GM23338 (cell line): Measurements from ENCODE around the gene GJB4. TPM values are rescaled to one million over a fixed set of nuclear protein-coding genes. Genes with fewer than 3 reads are reported as not detected.

Source experiments
- ATAC-seq: fragments of 200-7000 bp; cut with Tn5 transposase; 3 replicates; pipeline ENCODE4 v1.9.1; 2020
- DNase-seq: peaks from one replicate; pipeline ENCODE4 v3.0.0-alpha.2; 2015; ENCODE audit warnings: low spot score
- H2AFZ ChIP-seq: fragments of 200-600 bp; sonication (generic); 2 replicates; pipeline ENCODE4 v1.8.0; 2016; ENCODE audit warnings: antibody characterized with exemption, mild to moderate bottlenecking, moderate library complexity
- H3F3A ChIP-seq: fragments of 200-600 bp; sonication (generic); replicated peaks from 2 replicates; pipeline ENCODE4 v1.8.0; 2017; ENCODE audit warnings: antibody characterized with exemption, mixed run types, low read depth
- H3K27ac ChIP-seq: fragments of 200-600 bp; sonication (generic); 2 replicates; pipeline ENCODE4 v1.6.1; 2016; ENCODE audit warnings: low read depth
- H3K27me3 ChIP-seq: fragments of 200-600 bp; sonication (generic); 2 replicates; pipeline ENCODE4 v1.8.0; 2016; ENCODE audit warnings: mild to moderate bottlenecking, mixed run types, moderate library complexity; ENCODE audit not compliant: insufficient read depth
- H3K36me3 ChIP-seq: fragments of 200-600 bp; sonication (generic); 2 replicates; pipeline ENCODE4 v1.8.0; 2016; ENCODE audit warnings: mild to moderate bottlenecking; ENCODE audit not compliant: insufficient read depth
- H3K4me1 ChIP-seq: fragments of 200-600 bp; sonication (generic); 2 replicates; pipeline ENCODE4 v1.8.0; 2016; ENCODE audit warnings: mild to moderate bottlenecking, moderate library complexity; ENCODE audit not compliant: insufficient read depth
- H3K4me2 ChIP-seq: fragments of 200-600 bp; sonication (generic); 2 replicates; pipeline ENCODE4 v1.7.1; 2017; ENCODE audit warnings: mixed run types
- H3K4me3 ChIP-seq: fragments of 200-600 bp; sonication (generic); 2 replicates; pipeline ENCODE4 v1.6.1; 2016; ENCODE audit warnings: mixed run types
- H3K79me2 ChIP-seq: fragments of 200-600 bp; sonication (generic); replicated peaks from 2 replicates; pipeline ENCODE4 v1.8.0; 2017; ENCODE audit warnings: mild to moderate bottlenecking; ENCODE audit not compliant: insufficient read depth
- H3K9me2 ChIP-seq: fragments of 200-600 bp; sonication (generic); 2 replicates; pipeline ENCODE4 v1.8.0; 2017; ENCODE audit not compliant: insufficient read depth
- H4K20me1 ChIP-seq: fragments of 200-600 bp; sonication (generic); replicated peaks from 2 replicates; pipeline ENCODE4 v1.8.0; 2017; ENCODE audit warnings: mild to moderate bottlenecking; ENCODE audit not compliant: insufficient read depth
- H3K27ac Mint-ChIP-seq: 2 replicates; pipeline ENCODE4 v1.8.0; 2020; ENCODE audit warnings: inconsistent platforms, mild to moderate bottlenecking, moderate library complexity, mixed read lengths
- H3K27me3 Mint-ChIP-seq: 3 replicates; pipeline ENCODE4 v1.8.0; 2022; ENCODE audit warnings: low read depth, mild to moderate bottlenecking, moderate library complexity, mixed read lengths, inconsistent platforms; ENCODE audit not compliant: insufficient read depth, poor library complexity
- H3K36me3 Mint-ChIP-seq: 3 replicates; pipeline ENCODE4 v1.8.0; 2021; ENCODE audit warnings: low read depth, mild to moderate bottlenecking, inconsistent platforms, moderate library complexity, mixed read lengths
- H3K4me1 Mint-ChIP-seq: 3 replicates; pipeline ENCODE4 v1.8.0; 2020; ENCODE audit warnings: mild to moderate bottlenecking, inconsistent platforms, mixed read lengths
- H3K4me3 Mint-ChIP-seq: 3 replicates; pipeline ENCODE4 v1.8.0; 2021; ENCODE audit warnings: moderate library complexity, mild to moderate bottlenecking, inconsistent platforms, mixed read lengths
- H3K9me3 Mint-ChIP-seq: 3 replicates; pipeline ENCODE4 v1.8.0; 2020; ENCODE audit warnings: moderate library complexity, mild to moderate bottlenecking, inconsistent platforms, mixed read lengths
- CREB1 ChIP-seq: fragments of 250-450 bp; sonication (Bioruptor Pico); IDR thresholded peaks from 2 replicates; pipeline ENCODE4 v1.5.0; 2020; ENCODE audit warnings: low read depth, mild to moderate bottlenecking, moderate library complexity
- EZH2 ChIP-seq: fragments of 200-600 bp; sonication (generic); IDR thresholded peaks from one replicate; pipeline ENCODE4 v1.8.0; 2017; ENCODE audit warnings: antibody characterized with exemption, mild to moderate bottlenecking, low read depth; ENCODE audit not compliant: unreplicated experiment
- EZH2phosphoT487 ChIP-seq: fragments of 200-600 bp; sonication (generic); IDR thresholded peaks from one replicate; pipeline ENCODE4 v1.8.1; 2018; ENCODE audit warnings: antibody characterized with exemption; ENCODE audit not compliant: unreplicated experiment
- JUNB ChIP-seq: IDR thresholded peaks from one replicate; pipeline ENCODE4 v1.6.1; 2016; ENCODE audit warnings: antibody characterized with exemption; ENCODE audit not compliant: unreplicated experiment
- NANOG ChIP-seq: IDR thresholded peaks from 2 replicates; pipeline ENCODE4 v1.6.1; 2016; ENCODE audit warnings: antibody characterized with exemption, borderline replicate concordance
- POLR2AphosphoS5 ChIP-seq: IDR thresholded peaks from 2 replicates; pipeline ENCODE4 v1.6.1; 2016; ENCODE audit warnings: antibody characterized with exemption, low read depth
- STAT1 ChIP-seq: IDR thresholded peaks from one replicate; pipeline ENCODE4 v1.6.1; 2016; ENCODE audit warnings: antibody characterized with exemption; ENCODE audit not compliant: unreplicated experiment
- ZNF114 ChIP-seq: fragments of 250-450 bp; sonication (Bioruptor Pico); IDR thresholded peaks from 2 replicates; pipeline ENCODE4 v1.5.0; 2020; ENCODE audit warnings: mild to moderate bottlenecking, moderate library complexity
- ZNF331 ChIP-seq: fragments of 250-450 bp; sonication (Bioruptor Pico); IDR thresholded peaks from 2 replicates; pipeline ENCODE4 v1.5.0; 2020; ENCODE audit warnings: low read depth, mild to moderate bottlenecking, moderate library complexity
- polyA plus RNA-seq: library from polyadenylated mRNA; unstranded; fragments of >200 nt; fragmentation: Nextera tagmentation; extraction: Ambion mirVana; gene quantifications from 2 replicates; pipeline ENCODE4 v1.2.1, GENCODE V29; 2016
- total RNA-seq: library from RNA; depleted of rRNA; stranded (reverse); fragments of >200 nt; shearing (Covaris generic); gene quantifications from 2 replicates; pipeline ENCODE4 v1.2.3, GENCODE V29; 2014
- TF ChIP-seq, protein P1 (sequence below), 2 experiments: fragments of 200-600 bp in 1 of 2; sonication (generic) in 1 of 2; conservative IDR thresholded peaks; 2 replicates each; pipeline versions ENCODE4 v1.5.1 to v1.6.1; 2016 to 2017; ENCODE audit warnings: antibody characterized with exemption in 2 of 2, low read depth in 2 of 2, mild to moderate bottlenecking in 2 of 2, moderate library complexity in 1 of 2
- TF ChIP-seq, protein P2 (sequence below): IDR thresholded peaks from one replicate; pipeline ENCODE4 v1.6.1; 2018; ENCODE audit warnings: antibody characterized with exemption; ENCODE audit not compliant: unreplicated experiment
- TF ChIP-seq, protein P3 (sequence below): IDR thresholded peaks from 2 replicates; pipeline ENCODE4 v1.6.1; 2016; ENCODE audit warnings: antibody characterized with exemption
- TF ChIP-seq, protein P4 (sequence below): fragments of 250-450 bp; sonication (Bioruptor Pico); IDR thresholded peaks from 2 replicates; pipeline ENCODE4 v1.5.0; 2020; ENCODE audit warnings: mild to moderate bottlenecking, moderate library complexity

Gene GJB4
- total and polyA plus RNA-seq, 2 experiments from 2014 or later = 0.07 TPM; not detected in 1

- H3F3A ChIP-seq = no peaks in the 10 kb centered on the region
- H3K4me1 ChIP-seq = peaks cover 3% of the 10 kb centered on the region
- H3K27ac Mint-ChIP-seq = no peak overlapping the region
- H3K4me3 Mint-ChIP-seq = no peak overlapping the region
- DNase-seq (no peak), ATAC-seq (no peak)
- no peak overlapping the region for H3K4me2 ChIP-seq
- peaks cover 21% of the 10 kb centered on the region for H3K4me1 Mint-ChIP-seq
- H3K36me3 Mint-ChIP-seq = no peaks in the 10 kb centered on the region; the same call in 2 of the 3 replicates
- H3K9me2 ChIP-seq = no peaks in the 10 kb centered on the region
- no peak overlapping the region for H3K27ac ChIP-seq
- no peaks in the 10 kb centered on the region for H4K20me1 ChIP-seq
- H3K79me2 ChIP-seq = no peaks in the 10 kb centered on the region
- H2AFZ ChIP-seq = no peak overlapping the region
- H3K4me3 ChIP-seq = no peak overlapping the region
- TF ChIP-seq POLR2AphosphoS5 = no peak
- no peak for TF ChIP-seq EZH2
- no peak for TF ChIP-seq EZH2phosphoT487
- TF ChIP-seq NANOG = no peak
- TF ChIP-seq, protein P1, sequence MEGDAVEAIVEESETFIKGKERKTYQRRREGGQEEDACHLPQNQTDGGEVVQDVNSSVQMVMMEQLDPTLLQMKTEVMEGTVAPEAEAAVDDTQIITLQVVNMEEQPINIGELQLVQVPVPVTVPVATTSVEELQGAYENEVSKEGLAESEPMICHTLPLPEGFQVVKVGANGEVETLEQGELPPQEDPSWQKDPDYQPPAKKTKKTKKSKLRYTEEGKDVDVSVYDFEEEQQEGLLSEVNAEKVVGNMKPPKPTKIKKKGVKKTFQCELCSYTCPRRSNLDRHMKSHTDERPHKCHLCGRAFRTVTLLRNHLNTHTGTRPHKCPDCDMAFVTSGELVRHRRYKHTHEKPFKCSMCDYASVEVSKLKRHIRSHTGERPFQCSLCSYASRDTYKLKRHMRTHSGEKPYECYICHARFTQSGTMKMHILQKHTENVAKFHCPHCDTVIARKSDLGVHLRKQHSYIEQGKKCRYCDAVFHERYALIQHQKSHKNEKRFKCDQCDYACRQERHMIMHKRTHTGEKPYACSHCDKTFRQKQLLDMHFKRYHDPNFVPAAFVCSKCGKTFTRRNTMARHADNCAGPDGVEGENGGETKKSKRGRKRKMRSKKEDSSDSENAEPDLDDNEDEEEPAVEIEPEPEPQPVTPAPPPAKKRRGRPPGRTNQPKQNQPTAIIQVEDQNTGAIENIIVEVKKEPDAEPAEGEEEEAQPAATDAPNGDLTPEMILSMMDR (conservative IDR thresholded peaks at IDR 0.05; ENCODE audit: low read depth in 2 of 2) = no peak
- TF ChIP-seq ZNF114 = no peak
- TF ChIP-seq, protein P2, sequence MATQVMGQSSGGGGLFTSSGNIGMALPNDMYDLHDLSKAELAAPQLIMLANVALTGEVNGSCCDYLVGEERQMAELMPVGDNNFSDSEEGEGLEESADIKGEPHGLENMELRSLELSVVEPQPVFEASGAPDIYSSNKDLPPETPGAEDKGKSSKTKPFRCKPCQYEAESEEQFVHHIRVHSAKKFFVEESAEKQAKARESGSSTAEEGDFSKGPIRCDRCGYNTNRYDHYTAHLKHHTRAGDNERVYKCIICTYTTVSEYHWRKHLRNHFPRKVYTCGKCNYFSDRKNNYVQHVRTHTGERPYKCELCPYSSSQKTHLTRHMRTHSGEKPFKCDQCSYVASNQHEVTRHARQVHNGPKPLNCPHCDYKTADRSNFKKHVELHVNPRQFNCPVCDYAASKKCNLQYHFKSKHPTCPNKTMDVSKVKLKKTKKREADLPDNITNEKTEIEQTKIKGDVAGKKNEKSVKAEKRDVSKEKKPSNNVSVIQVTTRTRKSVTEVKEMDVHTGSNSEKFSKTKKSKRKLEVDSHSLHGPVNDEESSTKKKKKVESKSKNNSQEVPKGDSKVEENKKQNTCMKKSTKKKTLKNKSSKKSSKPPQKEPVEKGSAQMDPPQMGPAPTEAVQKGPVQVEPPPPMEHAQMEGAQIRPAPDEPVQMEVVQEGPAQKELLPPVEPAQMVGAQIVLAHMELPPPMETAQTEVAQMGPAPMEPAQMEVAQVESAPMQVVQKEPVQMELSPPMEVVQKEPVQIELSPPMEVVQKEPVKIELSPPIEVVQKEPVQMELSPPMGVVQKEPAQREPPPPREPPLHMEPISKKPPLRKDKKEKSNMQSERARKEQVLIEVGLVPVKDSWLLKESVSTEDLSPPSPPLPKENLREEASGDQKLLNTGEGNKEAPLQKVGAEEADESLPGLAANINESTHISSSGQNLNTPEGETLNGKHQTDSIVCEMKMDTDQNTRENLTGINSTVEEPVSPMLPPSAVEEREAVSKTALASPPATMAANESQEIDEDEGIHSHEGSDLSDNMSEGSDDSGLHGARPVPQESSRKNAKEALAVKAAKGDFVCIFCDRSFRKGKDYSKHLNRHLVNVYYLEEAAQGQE = no peak
- TF ChIP-seq, protein P3, sequence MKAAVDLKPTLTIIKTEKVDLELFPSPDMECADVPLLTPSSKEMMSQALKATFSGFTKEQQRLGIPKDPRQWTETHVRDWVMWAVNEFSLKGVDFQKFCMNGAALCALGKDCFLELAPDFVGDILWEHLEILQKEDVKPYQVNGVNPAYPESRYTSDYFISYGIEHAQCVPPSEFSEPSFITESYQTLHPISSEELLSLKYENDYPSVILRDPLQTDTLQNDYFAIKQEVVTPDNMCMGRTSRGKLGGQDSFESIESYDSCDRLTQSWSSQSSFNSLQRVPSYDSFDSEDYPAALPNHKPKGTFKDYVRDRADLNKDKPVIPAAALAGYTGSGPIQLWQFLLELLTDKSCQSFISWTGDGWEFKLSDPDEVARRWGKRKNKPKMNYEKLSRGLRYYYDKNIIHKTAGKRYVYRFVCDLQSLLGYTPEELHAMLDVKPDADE = no peak
- TF ChIP-seq STAT1 = no peak
- TF ChIP-seq, protein P4, sequence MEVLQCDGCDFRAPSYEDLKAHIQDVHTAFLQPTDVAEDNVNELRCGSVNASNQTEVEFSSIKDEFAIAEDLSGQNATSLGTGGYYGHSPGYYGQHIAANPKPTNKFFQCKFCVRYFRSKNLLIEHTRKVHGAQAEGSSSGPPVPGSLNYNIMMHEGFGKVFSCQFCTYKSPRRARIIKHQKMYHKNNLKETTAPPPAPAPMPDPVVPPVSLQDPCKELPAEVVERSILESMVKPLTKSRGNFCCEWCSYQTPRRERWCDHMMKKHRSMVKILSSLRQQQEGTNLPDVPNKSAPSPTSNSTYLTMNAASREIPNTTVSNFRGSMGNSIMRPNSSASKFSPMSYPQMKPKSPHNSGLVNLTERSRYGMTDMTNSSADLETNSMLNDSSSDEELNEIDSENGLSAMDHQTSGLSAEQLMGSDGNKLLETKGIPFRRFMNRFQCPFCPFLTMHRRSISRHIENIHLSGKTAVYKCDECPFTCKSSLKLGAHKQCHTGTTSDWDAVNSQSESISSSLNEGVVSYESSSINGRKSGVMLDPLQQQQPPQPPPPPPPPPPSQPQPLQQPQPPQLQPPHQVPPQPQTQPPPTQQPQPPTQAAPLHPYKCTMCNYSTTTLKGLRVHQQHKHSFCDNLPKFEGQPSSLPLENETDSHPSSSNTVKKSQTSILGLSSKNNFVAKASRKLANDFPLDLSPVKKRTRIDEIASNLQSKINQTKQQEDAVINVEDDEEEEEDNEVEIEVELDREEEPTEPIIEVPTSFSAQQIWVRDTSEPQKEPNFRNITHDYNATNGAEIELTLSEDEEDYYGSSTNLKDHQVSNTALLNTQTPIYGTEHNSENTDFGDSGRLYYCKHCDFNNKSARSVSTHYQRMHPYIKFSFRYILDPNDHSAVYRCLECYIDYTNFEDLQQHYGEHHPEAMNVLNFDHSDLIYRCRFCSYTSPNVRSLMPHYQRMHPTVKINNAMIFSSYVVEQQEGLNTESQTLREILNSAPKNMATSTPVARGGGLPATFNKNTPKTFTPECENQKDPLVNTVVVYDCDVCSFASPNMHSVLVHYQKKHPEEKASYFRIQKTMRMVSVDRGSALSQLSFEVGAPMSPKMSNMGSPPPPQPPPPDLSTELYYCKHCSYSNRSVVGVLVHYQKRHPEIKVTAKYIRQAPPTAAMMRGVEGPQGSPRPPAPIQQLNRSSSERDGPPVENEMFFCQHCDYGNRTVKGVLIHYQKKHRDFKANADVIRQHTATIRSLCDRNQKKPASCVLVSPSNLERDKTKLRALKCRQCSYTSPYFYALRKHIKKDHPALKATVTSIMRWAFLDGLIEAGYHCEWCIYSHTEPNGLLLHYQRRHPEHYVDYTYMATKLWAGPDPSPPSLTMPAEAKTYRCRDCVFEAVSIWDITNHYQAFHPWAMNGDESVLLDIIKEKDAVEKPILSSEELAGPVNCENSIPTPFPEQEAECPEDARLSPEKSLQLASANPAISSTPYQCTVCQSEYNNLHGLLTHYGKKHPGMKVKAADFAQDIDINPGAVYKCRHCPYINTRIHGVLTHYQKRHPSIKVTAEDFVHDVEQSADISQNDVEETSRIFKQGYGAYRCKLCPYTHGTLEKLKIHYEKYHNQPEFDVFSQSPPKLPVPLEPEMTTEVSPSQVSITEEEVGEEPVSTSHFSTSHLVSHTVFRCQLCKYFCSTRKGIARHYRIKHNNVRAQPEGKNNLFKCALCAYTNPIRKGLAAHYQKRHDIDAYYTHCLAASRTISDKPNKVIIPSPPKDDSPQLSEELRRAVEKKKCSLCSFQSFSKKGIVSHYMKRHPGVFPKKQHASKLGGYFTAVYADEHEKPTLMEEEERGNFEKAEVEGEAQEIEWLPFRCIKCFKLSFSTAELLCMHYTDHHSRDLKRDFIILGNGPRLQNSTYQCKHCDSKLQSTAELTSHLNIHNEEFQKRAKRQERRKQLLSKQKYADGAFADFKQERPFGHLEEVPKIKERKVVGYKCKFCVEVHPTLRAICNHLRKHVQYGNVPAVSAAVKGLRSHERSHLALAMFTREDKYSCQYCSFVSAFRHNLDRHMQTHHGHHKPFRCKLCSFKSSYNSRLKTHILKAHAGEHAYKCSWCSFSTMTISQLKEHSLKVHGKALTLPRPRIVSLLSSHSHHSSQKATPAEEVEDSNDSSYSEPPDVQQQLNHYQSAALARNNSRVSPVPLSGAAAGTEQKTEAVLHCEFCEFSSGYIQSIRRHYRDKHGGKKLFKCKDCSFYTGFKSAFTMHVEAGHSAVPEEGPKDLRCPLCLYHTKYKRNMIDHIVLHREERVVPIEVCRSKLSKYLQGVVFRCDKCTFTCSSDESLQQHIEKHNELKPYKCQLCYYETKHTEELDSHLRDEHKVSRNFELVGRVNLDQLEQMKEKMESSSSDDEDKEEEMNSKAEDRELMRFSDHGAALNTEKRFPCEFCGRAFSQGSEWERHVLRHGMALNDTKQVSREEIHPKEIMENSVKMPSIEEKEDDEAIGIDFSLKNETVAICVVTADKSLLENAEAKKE (CRISPR knock-in tag) = no peak
- TF ChIP-seq CREB1 = no peak
- no peak for TF ChIP-seq ZNF331 (CRISPR knock-in tag)
- no peak for TF ChIP-seq JUNB
- peaks cover 12% of the 10 kb centered on the region for H3K27me3 Mint-ChIP-seq
- H3K36me3 ChIP-seq = no peaks in the 10 kb centered on the region
- H3K27me3 ChIP-seq = no peaks in the 10 kb centered on the region
- peaks cover 2% of the 10 kb centered on the region; the same call in 1 of the 3 replicates for H3K9me3 Mint-ChIP-seq
Measured at GRCh38 chr1:34758751-34759150, 789 bp upstream of the GJB4 start.
